Osteoblast (primary cell): ENCODE data around the gene P2RY6. TPM values are rescaled to one million over a fixed set of nuclear protein-coding genes. Genes with fewer than 3 reads are reported as not detected.

Experiments
- DNase-seq: peaks from one replicate; pipeline ENCODE4 v3.0.0; 2011; ENCODE audit warnings: low spot score, mixed read lengths; ENCODE audit not compliant: insufficient read length; ENCODE audit errors: missing footprints
- H2AFZ ChIP-seq: 2 replicates; pipeline ENCODE4 v1.6.0; 2011; ENCODE audit warnings: mild to moderate bottlenecking, low read length
- H3K27ac ChIP-seq: 2 replicates; pipeline ENCODE4 v1.5.1; 2011; ENCODE audit warnings: mild to moderate bottlenecking, low read depth, low read length, moderate library complexity
- H3K27me3 ChIP-seq: 2 replicates; pipeline ENCODE4 v1.6.0; 2012; ENCODE audit warnings: mild to moderate bottlenecking, control low read depth, inconsistent platforms, low read length, moderate library complexity; ENCODE audit not compliant: insufficient read depth
- H3K36me3 ChIP-seq: 2 replicates; pipeline ENCODE4 v1.5.1; 2011; ENCODE audit warnings: mild to moderate bottlenecking, low read length, control low read depth, moderate library complexity; ENCODE audit not compliant: insufficient read depth
- H3K4me1 ChIP-seq: 2 replicates; pipeline ENCODE4 v1.5.1; 2011; ENCODE audit warnings: mild to moderate bottlenecking, low read length, control low read depth, moderate library complexity; ENCODE audit not compliant: insufficient read depth
- H3K4me2 ChIP-seq: 2 replicates; pipeline ENCODE4 v1.6.0; 2011; ENCODE audit warnings: mild to moderate bottlenecking, low read length; ENCODE audit not compliant: insufficient read depth
- H3K4me3 ChIP-seq: fragments of 200-600 bp; sonication (generic); 3 replicates; pipeline ENCODE4 v1.5.1; 2012; ENCODE audit warnings: mild to moderate bottlenecking, low read length, inconsistent platforms; ENCODE audit not compliant: insufficient read depth
- H3K79me2 ChIP-seq: 2 replicates; pipeline ENCODE4 v1.6.0; 2012; ENCODE audit warnings: mild to moderate bottlenecking, low read length, control low read depth, inconsistent platforms; ENCODE audit not compliant: insufficient read depth
- H3K9me3 ChIP-seq: 2 replicates; pipeline ENCODE4 v1.5.1; 2011; ENCODE audit warnings: low read depth, low read length, control low read depth
- H4K20me1 ChIP-seq: 2 replicates; pipeline ENCODE4 v1.6.0; 2012; ENCODE audit warnings: mild to moderate bottlenecking, low read length, control low read depth; ENCODE audit not compliant: insufficient read depth
- total RNA-seq: library from RNA; depleted of rRNA; stranded (reverse); fragments of >200 nt; gene quantifications from 2 replicates; pipeline ENCODE4 v1.2.3, GENCODE V29; 2012
- TF ChIP-seq, protein P1 (sequence below): IDR thresholded peaks from 2 replicates; pipeline ENCODE4 v1.5.1; 2011; ENCODE audit warnings: mild to moderate bottlenecking, low read depth, low read length, moderate library complexity; ENCODE audit errors: extremely low read depth

The P2RY6 gene
- total RNA-seq, 1 donor = 0.72 TPM

DNA sequence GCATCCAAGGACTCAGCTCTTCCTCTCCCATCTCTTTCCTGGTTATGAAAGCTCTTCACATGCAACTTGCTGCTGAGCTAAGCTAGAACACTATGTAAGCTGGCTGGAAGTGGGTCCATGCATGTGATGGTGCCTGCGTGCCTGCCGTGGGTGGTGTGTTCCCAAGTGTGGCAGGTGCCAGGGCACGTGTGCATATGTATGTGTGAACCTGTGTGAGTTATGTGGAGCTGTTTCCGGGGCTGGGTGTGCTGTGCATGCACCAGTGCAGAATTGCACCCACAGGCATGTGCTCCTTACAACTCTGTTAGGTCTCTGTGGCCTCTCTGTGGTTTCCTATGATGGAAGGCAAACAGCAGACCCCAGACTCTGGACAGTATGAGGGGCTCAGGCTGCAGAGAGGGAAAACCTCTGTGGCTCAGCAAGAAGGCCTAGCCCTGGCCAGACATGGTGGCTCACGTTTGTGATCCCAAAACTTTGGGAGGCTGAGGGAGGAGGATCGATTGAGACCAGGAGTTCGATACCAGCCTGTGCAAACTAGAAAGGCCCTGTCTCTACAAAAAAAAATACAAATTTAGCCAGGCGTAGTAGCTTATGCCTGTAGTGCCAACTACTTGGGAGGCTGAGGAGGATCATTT, 4.1 kb upstream of the P2RY6 start:
- no peak overlapping the region for H2AFZ ChIP-seq
- no peaks in the 10 kb centered on the region for H3K9me3 ChIP-seq
- H3K27ac ChIP-seq = no peak overlapping the region
- H3K36me3 ChIP-seq = no peaks in the 10 kb centered on the region
- peaks cover 18% of the 10 kb centered on the region for H3K4me1 ChIP-seq
- no peaks in the 10 kb centered on the region for H3K79me2 ChIP-seq
- H4K20me1 ChIP-seq = peaks cover 7% of the 10 kb centered on the region
- H3K4me3 ChIP-seq = no peak overlapping the region
- H3K27me3 ChIP-seq = no peaks in the 10 kb centered on the region
- TF ChIP-seq, protein P1, sequence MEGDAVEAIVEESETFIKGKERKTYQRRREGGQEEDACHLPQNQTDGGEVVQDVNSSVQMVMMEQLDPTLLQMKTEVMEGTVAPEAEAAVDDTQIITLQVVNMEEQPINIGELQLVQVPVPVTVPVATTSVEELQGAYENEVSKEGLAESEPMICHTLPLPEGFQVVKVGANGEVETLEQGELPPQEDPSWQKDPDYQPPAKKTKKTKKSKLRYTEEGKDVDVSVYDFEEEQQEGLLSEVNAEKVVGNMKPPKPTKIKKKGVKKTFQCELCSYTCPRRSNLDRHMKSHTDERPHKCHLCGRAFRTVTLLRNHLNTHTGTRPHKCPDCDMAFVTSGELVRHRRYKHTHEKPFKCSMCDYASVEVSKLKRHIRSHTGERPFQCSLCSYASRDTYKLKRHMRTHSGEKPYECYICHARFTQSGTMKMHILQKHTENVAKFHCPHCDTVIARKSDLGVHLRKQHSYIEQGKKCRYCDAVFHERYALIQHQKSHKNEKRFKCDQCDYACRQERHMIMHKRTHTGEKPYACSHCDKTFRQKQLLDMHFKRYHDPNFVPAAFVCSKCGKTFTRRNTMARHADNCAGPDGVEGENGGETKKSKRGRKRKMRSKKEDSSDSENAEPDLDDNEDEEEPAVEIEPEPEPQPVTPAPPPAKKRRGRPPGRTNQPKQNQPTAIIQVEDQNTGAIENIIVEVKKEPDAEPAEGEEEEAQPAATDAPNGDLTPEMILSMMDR = no peak
- H3K4me2 ChIP-seq = no peak overlapping the region
- DNase-seq = no peak

DNA sequence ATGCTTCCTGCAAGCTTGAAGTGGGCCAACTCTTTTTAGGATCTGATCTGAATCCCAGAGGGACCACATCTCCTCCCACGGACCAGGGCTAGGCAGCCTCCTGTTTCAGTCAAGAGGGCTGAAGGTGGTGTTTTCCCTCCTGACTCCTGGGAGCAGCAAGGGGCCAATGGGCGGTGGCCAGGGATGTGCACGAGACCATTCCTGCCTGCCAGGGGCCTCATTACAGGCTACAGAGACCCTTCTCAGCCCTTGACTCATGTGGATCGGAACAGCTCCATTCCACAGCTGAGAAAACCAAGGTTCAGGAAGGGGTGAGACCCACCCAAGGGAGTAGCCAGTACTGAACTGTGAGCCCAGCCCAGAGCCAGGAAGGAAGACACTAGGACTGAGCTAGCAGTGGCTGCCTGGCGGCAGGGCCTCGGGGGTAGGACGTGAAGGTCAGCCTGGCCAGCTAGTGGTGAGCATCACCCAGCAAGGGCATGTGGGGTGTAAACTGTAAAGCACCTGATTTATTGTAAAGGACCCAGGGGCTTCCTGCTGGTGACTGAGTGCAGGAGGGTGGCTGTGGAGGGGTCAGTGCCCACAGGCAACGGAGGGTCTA, 3.4 kb upstream of the P2RY6 start:
- DNase-seq = no peak
- peaks cover 7% of the 10 kb centered on the region for H4K20me1 ChIP-seq
- peaks cover 14% of the 10 kb centered on the region for H3K4me1 ChIP-seq
- no peaks in the 10 kb centered on the region for H3K36me3 ChIP-seq
- no peaks in the 10 kb centered on the region for H3K79me2 ChIP-seq
- H3K4me3 ChIP-seq = no peak overlapping the region
- no peaks in the 10 kb centered on the region for H3K27me3 ChIP-seq
- no peak overlapping the region for H2AFZ ChIP-seq
- TF ChIP-seq, protein P1 = no peak
- H3K9me3 ChIP-seq = no peaks in the 10 kb centered on the region
- H3K4me2 ChIP-seq = no peak overlapping the region
- no peak overlapping the region for H3K27ac ChIP-seq

DNA sequence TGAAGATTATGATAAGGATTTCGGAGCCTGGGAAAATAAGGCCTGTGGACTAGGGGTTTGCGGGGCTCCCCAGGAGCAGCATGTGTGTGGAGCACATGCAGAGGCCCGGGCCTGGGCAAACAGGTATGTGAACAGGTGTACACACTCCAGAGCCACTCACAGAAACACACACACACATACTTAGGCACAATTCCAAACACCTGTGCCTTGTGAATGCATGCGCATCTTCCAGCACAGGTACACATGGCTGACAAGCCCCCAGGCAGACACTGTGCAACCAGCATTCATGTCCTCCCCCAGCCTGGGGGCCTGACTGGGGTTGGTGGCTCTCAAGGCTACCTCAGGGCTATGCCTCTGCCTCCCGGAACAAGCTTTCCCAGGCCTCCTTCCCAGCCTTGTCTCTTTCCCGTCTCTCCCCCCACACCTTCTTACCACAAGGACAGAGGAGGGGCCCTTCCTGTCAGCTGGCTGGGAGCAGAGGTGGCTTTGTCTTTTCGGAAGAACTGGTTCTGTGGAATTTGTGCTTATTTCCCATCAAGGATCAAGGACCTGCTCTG, 2.6 kb upstream of the P2RY6 start:
- Histone ChIP-seq H3K27ac (no peak overlapping the region), H3K4me1 (peaks cover 13% of the 10 kb centered on the region), H4K20me1 (peaks cover 7% of the 10 kb centered on the region), H3K4me3 (no peak overlapping the region), H3K4me2 (no peak overlapping the region), H3K79me2 (no peaks in the 10 kb centered on the region), H3K27me3 (no peaks in the 10 kb centered on the region), H3K36me3 (no peaks in the 10 kb centered on the region), H2AFZ (no peak overlapping the region), H3K9me3 (no peaks in the 10 kb centered on the region)
- TF ChIP-seq, protein P1 = no peak
- no peak for DNase-seq
